ENCODE results near the gene FAM89B.

The FAM89B gene

GRCh38 chr11:65621460-65621859, 49.1 kb downstream of the FAM89B start:
- H3K36me3 ChIP-seq, result peaks cover 60 to 98% (median 89%) of the 10 kb centered on the region in 3 donors
- no peaks in the 10 kb centered on the region for H3K9me3 ChIP-seq
- no peaks in the 10 kb centered on the region for H3K27me3 ChIP-seq
- intact Hi-C loops (cut with DNase I; ENCODE audit: low total_unique reads), result no loop called here
- TF ChIP-seq CTCF (IDR thresholded peaks at IDR 0.05), result no peak
- peaks cover 0 to 21% (median 13%) of the 10 kb centered on the region in 4 donors for H3K4me1 ChIP-seq
- DNase-seq, result no peak
- H3K27ac ChIP-seq, result no peak overlapping the region
- H3K4me3 ChIP-seq, result no peak overlapping the region

GRCh38 chr11:65622011-65622410, 49.7 kb downstream of the FAM89B start:
- no peak overlapping the region for H3K4me3 ChIP-seq
- no peak overlapping the region for H3K27ac ChIP-seq
- peaks cover 0 to 16% (median 7%) of the 10 kb centered on the region in 4 donors for H3K4me1 ChIP-seq
- no peak for DNase-seq
- H3K36me3 ChIP-seq, result peaks cover 65 to 100% (median 94%) of the 10 kb centered on the region in 3 donors
- H3K9me3 ChIP-seq, result no peaks in the 10 kb centered on the region
- no peaks in the 10 kb centered on the region for H3K27me3 ChIP-seq
- intact Hi-C loops (cut with DNase I; ENCODE audit: low total_unique reads), result no loop called here
- TF ChIP-seq CTCF (IDR thresholded peaks at IDR 0.05), result no peak

GRCh38 chr11:65623177-65623576, 50.8 kb downstream of the FAM89B start:
- intact Hi-C loops (cut with DNase I; ENCODE audit: low total_unique reads), result no loop called here

More at GRCh38 chr11:65623177-65623576, 50.8 kb downstream of the FAM89B start:
- peaks cover 0 to 7% (median 0%) of the 10 kb centered on the region in 4 donors for H3K4me1 ChIP-seq
- H3K27ac ChIP-seq, result no peak overlapping the region
- DNase-seq, result no peak
- peaks cover 72 to 100% (median 95%) of the 10 kb centered on the region in 3 donors for H3K36me3 ChIP-seq
- no peaks in the 10 kb centered on the region for H3K9me3 ChIP-seq
- no peak for TF ChIP-seq CTCF (IDR thresholded peaks at IDR 0.05)
- no peaks in the 10 kb centered on the region for H3K27me3 ChIP-seq
- H3K4me3 ChIP-seq, result no peak overlapping the region
